ENCODE results near the gene IGFLR1. TPM values are rescaled to one million over a fixed set of nuclear protein-coding genes. Genes with fewer than 3 reads are reported as not detected.
"Not testable (repeated sequence)": the region's sequence is repeated elsewhere in the genome, so short reads cannot be mapped to it uniquely, and the experiment has no call there.

IGFLR1 gene
- total RNA-seq, 3 donors from 2014 or later = 5.3 to 14.6 (median 8.2) TPM

DNA sequence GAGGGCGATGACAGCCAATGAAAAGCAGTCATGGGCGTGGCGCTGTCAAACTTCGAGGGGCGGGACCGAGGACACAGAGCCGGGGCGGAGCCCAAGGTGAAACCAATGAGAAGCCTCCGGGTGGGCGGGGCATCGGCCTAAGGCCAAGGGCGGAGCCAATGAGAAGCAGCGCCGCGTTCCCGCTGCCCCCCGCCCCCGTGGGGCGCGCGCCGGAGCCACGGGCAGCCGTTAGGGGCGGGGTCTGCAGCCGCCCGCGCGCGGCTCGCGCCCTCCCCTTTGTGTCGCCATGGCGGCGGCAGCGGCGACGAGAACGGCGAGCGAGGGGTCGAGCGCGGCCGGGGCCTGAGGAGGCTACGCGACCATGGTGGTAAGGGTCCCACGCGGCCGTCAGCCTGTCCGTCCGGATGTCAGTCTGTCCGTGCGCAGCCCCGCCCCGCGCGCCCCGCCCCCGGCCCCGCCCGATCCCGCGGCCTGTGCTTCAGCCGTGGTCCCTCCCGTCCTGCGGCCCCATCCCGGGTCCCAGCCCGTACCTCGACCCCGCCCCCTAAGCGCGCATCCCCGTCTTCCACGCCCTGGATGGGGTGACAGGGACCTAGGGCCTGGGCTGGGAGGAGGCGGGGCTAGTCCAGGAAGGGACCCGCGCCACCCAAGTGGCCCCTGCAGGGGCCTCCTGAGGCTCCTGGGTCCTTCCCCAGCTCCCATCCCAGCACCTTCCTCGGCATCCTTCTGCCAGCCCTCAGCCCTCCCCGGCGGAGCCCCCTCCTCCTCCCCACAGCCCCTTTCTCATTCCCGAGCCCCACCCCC lies 33.2 kb upstream of the IGFLR1 start, which contains the start of gene ARHGAP33:
Gene ARHGAP33 (plus strand): TSS at position 267 of the 804 bp plus-strand sequence. CDS start 95 bp downstream, at position 362.
- Histone ChIP-seq H3K36me3 (ENCODE audit: low read depth) (no peaks in the 10 kb centered on the region), H3K9me3 (no peaks in the 10 kb centered on the region), H3K4me3 (peak within 1 kb of the TSS; percentile 31), H3K4me1 (ENCODE audit: low read depth) (no peaks in the 10 kb centered on the region)
- DNase-seq = peak; percentile 99 to 100 (median 99)
- intact Hi-C loops (cut with DNase I, micrococcal nuclease) = no loop called here
- peak; percentile 99 for ATAC-seq
- TF ChIP-seq, protein P1, sequence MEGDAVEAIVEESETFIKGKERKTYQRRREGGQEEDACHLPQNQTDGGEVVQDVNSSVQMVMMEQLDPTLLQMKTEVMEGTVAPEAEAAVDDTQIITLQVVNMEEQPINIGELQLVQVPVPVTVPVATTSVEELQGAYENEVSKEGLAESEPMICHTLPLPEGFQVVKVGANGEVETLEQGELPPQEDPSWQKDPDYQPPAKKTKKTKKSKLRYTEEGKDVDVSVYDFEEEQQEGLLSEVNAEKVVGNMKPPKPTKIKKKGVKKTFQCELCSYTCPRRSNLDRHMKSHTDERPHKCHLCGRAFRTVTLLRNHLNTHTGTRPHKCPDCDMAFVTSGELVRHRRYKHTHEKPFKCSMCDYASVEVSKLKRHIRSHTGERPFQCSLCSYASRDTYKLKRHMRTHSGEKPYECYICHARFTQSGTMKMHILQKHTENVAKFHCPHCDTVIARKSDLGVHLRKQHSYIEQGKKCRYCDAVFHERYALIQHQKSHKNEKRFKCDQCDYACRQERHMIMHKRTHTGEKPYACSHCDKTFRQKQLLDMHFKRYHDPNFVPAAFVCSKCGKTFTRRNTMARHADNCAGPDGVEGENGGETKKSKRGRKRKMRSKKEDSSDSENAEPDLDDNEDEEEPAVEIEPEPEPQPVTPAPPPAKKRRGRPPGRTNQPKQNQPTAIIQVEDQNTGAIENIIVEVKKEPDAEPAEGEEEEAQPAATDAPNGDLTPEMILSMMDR (IDR thresholded peaks at IDR 0.05) = no peak

DNA sequence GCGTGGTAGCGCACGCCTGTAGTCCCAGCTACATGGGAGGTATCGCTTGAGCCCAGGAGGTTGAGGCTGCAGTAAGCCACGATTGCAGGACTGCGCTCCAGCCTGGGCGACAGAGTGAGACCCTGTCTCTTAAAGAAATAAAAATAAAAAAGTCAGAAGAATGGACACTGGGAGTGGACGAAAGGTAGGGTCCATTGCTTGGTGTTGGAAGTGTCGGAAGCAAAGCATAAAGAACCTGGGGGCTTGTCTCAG lies 32.7 kb upstream of the IGFLR1 start:
- Histone ChIP-seq H3K36me3 (ENCODE audit: low read depth) (no peaks in the 10 kb centered on the region), H3K4me3 (no peak overlapping the region), H3K9me3 (no peaks in the 10 kb centered on the region), H3K4me1 (ENCODE audit: low read depth) (no peaks in the 10 kb centered on the region)
- TF ChIP-seq, protein P1 (IDR thresholded peaks at IDR 0.05) = no peak
- DNase-seq = peak in 1 of 3 donors; percentile 16
- ATAC-seq = peak; percentile 1
- intact Hi-C loops (cut with DNase I, micrococcal nuclease) = no loop called here

DNA sequence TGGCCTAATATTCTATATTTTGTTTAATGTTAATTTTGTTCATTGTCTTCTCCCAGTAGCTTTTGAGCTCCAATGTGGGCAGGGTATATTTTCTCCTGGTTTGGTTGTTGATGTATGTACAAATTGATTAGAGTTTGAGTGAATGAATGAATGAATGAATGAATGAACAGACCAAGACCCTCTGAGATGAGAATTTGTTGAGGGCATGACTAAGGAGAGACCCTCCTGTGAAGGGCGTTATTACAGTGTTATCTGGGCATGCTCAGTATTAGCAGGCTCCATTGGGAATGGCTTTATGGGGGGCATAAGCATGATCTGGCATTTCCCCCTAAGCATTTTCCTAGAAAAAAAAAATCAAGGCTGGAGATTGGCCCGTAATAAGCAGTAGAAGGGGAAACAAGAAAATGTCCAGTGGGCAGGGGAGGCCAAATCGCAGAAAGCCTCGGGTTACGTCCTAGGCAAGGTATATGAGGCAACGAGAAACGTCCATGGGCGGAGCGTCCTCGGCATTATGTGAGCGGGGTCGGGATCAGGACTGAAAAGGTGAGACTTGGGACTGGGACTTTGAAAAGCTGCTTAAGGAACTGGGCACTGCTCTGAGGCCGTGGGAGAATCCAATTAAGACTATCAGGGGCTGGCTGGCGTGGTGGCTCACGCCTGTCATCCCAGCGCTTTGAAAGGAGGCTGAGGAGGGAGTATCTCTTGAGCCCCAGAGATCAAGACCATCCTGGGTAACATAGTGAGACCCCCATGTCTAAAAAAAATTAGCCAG lies 32.2 kb upstream of the IGFLR1 start:
- DNase-seq (peak in 1 of 3 donors; percentile 24), ATAC-seq (no peak)
- H3K4me1 ChIP-seq (ENCODE audit: low read depth) = no peaks in the 10 kb centered on the region
- no peak overlapping the region for H3K4me3 ChIP-seq
- H3K36me3 ChIP-seq (ENCODE audit: low read depth) = no peaks in the 10 kb centered on the region
- no peaks in the 10 kb centered on the region for H3K9me3 ChIP-seq
- intact Hi-C loops (cut with DNase I, micrococcal nuclease) = no loop called here
- TF ChIP-seq, protein P1 (IDR thresholded peaks at IDR 0.05) = no peak

DNA sequence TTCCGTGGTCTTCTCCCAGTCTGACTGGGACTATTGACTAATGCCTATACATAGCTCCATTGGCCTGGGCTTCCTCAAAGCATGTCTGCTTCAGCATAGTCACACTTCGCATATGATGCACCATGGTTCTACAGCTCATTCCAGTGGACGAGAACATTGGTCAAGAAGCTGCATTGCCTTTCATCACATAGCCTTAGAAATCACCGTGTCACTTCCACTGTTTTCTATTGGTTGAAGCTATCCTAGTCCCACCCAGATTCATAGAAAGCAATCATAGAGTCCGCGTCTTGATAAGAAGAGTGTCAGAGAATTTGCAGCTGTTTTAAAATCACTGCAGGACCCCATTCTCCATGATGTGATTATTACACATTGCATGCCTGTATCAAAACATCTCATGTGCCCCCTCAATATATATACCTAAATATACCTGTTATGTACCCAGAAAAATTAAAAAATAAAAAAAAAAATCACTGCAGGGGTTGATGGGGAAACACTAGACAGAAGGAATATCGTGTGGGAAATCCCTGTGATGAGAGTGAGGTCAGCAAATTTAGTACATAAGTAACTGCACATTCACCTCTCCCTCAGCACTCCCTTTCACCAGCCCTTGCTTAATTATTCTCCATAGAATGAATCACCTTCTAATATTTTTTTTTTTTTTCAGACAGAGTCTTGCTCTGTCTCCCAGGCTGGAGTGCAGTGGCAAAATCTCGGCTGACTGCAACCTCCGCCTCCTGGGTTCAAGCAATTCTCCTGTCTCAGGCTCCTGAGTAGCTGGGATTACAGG lies 31.0 kb upstream of the IGFLR1 start:
- H3K36me3 ChIP-seq (ENCODE audit: low read depth) = no peaks in the 10 kb centered on the region
- ATAC-seq = no peak
- H3K4me3 ChIP-seq = no peak overlapping the region
- DNase-seq = no peak
- no peaks in the 10 kb centered on the region for H3K4me1 ChIP-seq (ENCODE audit: low read depth)
- TF ChIP-seq, protein P1 (IDR thresholded peaks at IDR 0.05) = no peak
- no peaks in the 10 kb centered on the region for H3K9me3 ChIP-seq
- intact Hi-C loops (cut with DNase I, micrococcal nuclease) = no loop called here

DNA sequence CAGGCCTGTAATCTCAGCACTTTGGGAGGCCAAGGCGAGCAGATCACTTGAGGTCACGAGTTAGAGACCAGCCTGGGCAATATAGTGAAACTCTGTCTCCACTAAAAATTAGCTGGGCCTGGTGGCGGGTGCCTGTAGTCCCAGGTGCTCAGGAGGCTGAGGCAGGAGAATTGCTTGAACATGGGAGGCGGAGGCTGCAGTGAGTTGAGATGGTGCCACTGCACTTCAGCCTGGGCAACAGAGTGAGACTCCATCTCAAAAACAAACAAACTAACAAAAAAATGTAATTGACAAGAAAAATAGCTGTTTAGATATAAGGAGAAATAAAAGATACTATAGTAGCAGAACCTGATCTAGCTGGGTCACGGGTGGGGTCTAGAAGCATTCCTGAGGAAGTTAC lies 30.1 kb upstream of the IGFLR1 start:
- H3K4me3 ChIP-seq; H3K9me3 ChIP-seq; H3K36me3 ChIP-seq (ENCODE audit: low read depth); DNase-seq; H3K4me1 ChIP-seq (ENCODE audit: low read depth); intact Hi-C loops (cut with DNase I, micrococcal nuclease); ATAC-seq: not testable (repeated sequence)

Data from mucosa of descending colon (tissue), 3 donors.